ENCODE measurements around the gene C1QL2. TPM values are rescaled to one million over a fixed set of nuclear protein-coding genes. Genes with fewer than 3 reads are reported as not detected.

The C1QL2 gene
- total RNA-seq: not detected in 2 replicates

DNA sequence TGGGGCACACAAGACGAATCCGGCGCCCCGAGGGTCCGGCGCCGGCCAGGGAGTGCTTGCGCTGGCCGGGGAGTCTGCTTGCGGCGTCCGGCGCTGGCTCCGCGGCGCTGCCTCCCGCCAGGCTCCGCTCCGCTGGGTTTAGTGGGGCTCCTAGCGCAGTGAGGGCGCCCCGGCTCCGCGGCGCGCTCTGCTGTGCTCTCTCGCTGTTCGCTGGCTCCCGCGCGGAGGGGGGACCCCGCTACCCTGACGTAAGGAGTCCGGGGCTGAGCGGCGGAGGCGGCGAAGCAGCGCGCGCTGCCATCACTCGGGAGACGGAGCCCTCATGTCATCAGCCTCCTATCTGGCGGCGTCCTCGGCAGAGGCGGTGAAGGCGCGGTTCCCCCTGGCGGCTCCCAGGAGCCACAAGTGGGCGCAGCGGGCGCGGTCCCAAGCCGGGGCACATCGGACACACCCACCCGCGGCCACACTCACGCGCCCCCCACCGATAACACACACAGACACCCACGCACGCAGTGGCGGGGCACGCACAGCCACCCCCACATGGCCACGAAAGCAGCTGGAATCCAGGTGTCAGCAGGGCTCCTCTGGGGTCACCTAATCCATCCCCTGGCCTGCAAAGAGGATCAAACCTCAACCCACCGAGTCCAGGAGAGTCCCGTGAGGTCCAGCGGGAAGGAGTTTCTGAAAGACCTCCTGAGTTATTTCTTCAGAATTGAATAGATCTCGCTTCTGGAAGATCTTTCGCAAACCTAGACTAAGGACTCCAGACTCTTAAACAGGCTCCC is at the start of gene C1QL2:
C1QL2 (minus strand) TSS at position 189 of the 785 bp plus-strand sequence. CDS start 482 bp downstream, outside the sequence.
- DNase-seq (ENCODE audit: low read depth in 2 of 2): no peak

GRCh38 chr2:119207447-119207846 is 48.9 kb upstream of the C1QL2 start:
- no peak for DNase-seq (ENCODE audit: low read depth in 2 of 2)

DNA sequence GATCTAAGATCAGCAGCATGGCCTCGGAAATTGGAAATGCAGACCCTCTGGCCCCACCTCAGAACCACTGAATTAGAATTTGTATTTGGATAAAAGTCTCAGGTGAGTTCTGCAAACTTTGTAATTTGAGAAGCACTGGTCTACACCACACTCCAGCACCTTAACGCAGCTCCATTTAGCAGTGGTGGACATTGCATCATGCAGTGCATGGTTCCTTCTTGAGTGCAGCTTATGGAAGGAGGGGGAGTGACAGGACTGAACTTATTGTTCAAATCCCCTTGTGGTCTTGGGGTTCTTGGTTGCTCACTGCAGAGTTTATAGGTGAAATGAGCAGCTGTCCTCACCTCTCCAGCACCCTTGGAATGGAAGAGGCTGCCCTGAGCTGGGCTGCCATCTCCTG is 47.6 kb upstream of the C1QL2 start:
- DNase-seq (ENCODE audit: low read depth in 2 of 2): no peak

DNA sequence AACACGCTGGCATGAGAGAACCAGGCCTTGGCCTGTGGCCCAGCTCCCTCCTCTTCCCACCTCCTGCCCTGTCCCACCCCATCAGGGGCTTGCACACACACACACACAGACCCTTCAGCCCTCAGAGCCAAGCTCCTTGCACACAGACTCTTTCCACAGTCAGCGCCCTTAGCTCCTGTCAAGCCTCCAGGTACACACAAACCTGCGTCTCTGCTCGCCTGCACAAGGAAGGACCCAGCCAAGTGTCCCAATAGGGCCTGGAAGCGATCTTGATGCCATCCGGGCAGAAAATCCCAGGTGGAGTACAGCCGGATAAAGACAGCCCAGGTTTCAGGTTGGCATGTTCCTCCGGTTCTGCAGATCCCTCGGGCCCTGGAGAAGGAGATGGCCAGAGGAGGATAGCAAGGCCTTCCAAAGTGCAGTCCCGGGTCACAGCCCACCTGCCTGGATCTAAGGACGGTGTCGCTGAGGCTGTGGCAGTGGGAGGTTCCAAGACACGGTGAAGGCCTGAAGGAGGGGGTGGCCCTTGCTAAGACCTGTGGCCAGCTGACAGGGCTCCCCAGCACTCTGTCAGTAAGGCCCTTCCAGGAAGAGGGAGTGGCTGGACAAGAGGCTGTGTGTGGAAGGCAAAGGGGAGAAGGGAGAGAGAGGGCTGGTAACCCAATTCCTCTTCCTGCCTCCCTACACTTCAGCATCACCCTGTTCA is 46.6 kb upstream of the C1QL2 start:
- no peak for DNase-seq (ENCODE audit: low read depth in 2 of 2)

GRCh38 chr2:119204525-119204924 is 46.0 kb upstream of the C1QL2 start:
- no peak for DNase-seq (ENCODE audit: low read depth in 2 of 2)

DNA sequence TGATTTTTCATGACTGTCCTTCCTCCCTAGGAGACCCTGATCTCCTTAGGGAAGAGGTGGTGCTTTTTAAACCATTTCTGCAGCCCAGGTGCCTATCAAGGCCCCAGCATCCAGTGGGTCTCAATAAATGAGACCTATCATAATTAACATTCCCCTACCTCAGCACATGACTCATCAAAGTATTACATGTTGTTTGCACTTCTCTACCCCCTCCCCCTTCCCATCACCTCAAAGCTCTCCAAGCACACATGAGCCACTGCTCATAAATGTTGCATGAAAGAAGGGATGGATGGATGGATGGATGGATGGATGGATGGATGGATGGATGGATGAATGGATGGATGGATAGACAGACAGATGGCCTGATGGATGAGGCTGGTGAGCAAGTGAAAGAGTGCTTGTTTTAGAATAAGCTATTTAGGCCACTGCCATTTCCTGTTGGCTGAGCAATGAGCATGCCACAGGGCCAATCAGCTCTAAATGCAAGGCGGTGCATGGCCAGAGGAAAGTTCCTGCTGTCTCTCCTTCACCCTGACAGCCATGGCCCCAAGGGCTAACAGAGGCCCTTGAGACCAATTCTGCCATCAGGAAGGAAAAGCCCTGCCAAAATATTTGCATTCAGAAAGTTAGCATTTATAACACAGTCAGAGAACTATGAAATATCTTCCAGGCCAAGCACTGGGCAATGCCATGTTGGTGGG is 44.2 kb upstream of the C1QL2 start:
- DNase-seq (ENCODE audit: low read depth in 2 of 2): no peak

GRCh38 chr2:119201815-119202214 is 43.3 kb upstream of the C1QL2 start:
- no peak for DNase-seq (ENCODE audit: low read depth in 2 of 2)

DNA sequence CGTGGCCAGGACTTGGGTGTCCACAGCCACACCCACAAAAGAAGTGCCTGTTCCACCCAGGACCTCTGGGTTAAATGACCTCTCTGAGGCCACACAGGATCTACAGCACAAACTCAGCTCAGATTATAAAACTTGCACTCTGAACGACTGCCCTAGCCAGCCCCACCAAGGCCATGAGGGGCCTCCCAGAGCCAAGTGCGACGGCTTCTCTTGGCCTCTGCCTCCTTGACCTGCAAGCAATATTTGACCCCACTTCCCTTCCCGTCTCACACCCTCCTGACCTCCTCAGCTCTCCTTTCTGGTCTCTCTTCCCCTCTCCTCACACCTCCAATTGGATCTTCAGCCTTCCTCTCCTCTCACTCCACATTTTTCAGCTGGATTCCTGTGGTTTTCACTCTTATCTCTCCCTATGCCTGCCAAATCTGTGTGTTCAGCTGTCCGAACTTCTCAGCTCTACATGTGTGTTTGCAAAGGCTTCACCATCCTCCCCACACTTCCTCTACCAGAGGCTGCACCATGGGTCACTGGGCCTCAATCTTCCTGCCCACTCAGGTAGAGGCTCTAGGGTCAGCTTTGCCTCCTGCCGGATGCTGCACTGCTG is 39.8 kb upstream of the C1QL2 start:
- DNase-seq (ENCODE audit: low read depth in 2 of 2): no peak

DNA sequence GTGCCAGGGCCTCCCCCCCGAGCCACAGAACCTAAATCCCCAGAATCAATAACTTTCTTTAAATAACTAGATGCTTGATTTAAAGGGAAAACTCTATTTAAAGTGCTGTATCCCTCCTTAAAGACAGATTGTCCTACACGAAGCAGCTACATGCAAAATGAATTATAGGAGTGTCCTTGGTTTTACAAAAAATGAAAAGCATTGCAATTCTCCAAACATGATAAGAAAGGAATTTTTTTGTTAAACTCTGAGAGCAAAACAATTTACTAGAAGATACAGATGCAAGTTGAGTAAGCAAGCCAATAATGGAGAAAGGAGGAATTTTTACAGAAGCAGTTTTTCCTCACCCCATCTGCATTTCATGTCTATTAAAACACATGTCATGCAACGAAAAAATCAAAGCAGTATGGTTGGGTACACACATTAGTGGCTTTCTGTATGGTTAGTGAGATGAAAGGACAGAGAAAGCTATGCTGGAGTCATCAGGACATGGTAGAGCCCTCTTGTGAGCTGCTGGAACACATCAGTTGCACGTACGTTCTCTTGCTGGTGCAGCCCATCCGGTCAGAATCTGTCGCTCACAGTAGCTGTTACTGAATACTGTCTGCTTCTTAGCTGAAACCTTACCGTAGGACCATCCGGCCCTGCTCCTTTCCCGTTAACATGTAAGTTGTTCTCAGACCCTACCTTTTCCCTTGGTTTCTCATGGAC is 39.1 kb upstream of the C1QL2 start:
- DNase-seq (ENCODE audit: low read depth in 2 of 2): no peak

- no peak for DNase-seq (ENCODE audit: low read depth in 2 of 2)
Observed at GRCh38 chr2:119197126-119197405, 38.5 kb upstream of the C1QL2 start.

DNA sequence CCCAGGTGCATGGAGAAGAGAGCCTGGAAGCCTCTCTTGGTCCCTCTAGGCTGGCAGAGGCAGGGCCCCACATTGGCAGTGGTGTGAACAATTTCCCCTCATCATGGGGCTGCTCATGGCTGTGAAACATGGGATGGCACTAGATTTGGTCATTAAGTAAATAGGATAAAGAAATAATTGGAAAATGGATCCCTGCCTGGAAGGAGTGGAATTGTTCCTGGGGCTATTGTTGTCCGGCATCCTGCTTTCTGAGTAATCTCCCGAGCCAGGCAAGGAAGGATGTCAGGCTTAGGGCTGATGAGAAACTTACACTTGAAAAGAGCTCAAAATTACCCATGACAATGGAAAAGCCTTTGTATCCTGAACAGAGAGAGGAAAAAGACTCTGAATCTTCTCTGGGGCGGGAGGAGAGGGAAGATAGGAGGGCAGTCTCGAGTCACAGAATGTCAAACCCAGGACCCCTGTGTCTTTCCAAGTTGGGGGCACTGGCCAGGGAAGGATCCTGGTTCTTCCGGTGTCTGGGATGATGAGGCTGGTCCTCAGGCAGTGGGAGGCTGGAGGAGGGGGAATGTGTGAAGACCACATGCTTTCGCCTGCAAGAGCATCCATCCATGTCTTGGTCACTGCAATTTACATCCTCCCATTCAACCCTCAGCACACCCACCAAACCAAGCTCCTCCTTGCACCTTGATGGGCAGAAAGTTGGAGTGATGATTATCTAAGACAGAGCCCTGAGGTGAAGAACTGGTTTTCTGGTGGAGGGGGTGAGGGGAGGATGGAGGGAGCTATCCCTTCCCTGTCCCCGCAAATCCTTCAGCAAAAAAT is 38.0 kb upstream of the C1QL2 start:
- DNase-seq (ENCODE audit: low read depth in 2 of 2): no peak

GRCh38 chr2:119195887-119196286 is 37.3 kb upstream of the C1QL2 start:
- DNase-seq (ENCODE audit: low read depth in 2 of 2): no peak

GRCh38 chr2:119195001-119195400 is 36.5 kb upstream of the C1QL2 start:
- no peak for DNase-seq (ENCODE audit: low read depth in 2 of 2)

DNA sequence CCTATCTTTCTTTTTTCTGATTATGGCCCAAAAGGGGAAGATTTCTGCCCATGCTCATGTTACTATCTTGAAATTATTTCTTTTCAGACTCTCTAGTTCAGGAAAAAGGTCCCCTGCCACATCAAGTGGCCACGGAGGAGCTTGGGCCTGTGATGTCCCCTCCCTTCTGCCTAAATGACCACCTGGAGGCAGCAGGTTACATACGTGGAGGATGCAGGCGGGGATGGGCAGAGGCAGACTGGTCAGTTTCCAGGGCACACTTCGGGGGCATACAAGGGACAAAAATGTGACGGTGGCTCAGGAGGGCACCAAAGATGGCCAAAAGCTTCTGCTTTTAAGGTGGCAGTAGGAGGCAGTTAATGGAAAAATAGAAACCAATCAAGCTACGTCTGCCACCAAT is 34.3 kb upstream of the C1QL2 start:
- DNase-seq (ENCODE audit: low read depth in 2 of 2): no peak

- no peak for DNase-seq (ENCODE audit: low read depth in 2 of 2)
Observed at GRCh38 chr2:119190321-119191111, 32.0 kb upstream of the C1QL2 start.

DNA sequence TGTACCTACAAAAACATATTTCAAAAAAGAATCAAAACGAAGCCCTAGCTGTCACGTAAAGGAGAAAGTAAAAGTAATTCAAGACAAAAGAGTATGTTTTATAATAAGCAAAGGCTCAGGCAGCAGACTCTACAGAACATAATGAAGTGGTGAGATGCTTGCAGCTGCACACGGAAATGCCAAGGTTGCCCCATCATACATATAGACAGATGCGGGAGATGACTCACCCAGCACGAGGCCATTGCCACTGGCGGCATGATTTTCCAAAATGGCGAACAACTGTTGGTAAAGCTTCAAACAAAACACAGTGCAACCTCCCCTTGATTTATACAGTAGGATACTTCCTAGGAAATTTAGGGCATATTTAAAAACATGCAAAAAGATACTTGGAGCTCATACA is 26.0 kb upstream of the C1QL2 start:
- DNase-seq (ENCODE audit: low read depth in 2 of 2): no peak

DNA sequence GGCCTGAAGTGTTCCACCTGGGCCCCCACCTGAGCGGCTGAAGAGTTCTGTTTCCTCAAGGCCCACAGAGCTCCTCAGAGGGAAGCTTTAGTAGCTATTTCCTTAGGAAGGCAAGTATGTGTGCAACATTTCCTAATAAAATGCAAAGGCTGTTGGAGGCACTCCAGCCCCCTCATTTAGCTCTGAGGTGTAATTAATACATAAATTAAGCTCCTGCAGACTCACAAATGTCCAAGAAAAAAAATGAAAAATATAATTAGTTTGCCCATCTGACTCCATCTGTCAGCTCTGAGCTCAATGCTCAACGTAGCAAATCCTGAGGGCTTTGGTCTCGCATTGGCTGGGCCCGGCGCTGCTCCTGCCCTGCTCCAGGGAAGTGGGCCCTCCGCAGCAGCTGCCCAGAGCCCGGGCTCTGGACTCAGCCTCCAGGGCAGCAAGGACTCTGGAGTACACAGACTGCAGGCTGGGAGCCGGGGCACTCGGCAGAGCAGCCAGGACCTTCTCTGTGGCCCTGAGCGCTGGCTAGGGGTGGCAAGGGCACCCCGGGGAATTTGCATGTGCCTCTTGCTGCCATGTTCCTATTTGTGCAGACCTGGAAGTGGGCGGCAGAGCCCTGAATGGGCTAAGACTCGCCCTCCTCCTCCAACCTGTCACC is 23.4 kb upstream of the C1QL2 start:
- DNase-seq (ENCODE audit: low read depth in 2 of 2): no peak

GRCh38 chr2:119181391-119181790 is 22.8 kb upstream of the C1QL2 start:
- DNase-seq (ENCODE audit: low read depth in 2 of 2): no peak

- no peak for DNase-seq (ENCODE audit: low read depth in 2 of 2)
Observed at GRCh38 chr2:119180892-119181291, 22.3 kb upstream of the C1QL2 start.

Measured in lung microvascular endothelial cell (primary cell).